Common myeloid progenitor, CD34-positive (primary cell): ENCODE data around the gene GK.
"Not testable (repeated sequence)": the region's sequence is repeated elsewhere in the genome, so short reads cannot be mapped to it uniquely, and the experiment has no call there.

Source experiments
- CTCF ChIA-PET: fragments of 350-600 bp; sonication (Branson Sonifier 250); formaldehyde crosslinking; loops from one replicate; lab custom pipeline; 2021; ENCODE audit warnings: antibody characterized with exemption; lab: Charles Lee
- POLR2A ChIA-PET: fragments of 350-600 bp; sonication (Branson Sonifier 250); formaldehyde crosslinking; loops from one replicate; lab custom pipeline; 2021; ENCODE audit warnings: antibody characterized with exemption; lab: Charles Lee
- DNase-seq, 3 donors: peaks; one replicate each; pipeline versions ENCODE4 v3.0.0 to v3.0.0-alpha.2; 2013
- H3K27ac ChIP-seq, 2 experiments: 1 replicate in 1 of 2; 2 replicates in 1 of 2; pipeline ENCODE4 v1.7.0; 2013; ENCODE audit warnings: inconsistent platforms in 2 of 2, low read length in 2 of 2, mild to moderate bottlenecking in 2 of 2, low read depth in 1 of 2, moderate library complexity in 1 of 2; ENCODE audit not compliant: severe bottlenecking in 2 of 2, insufficient read depth in 1 of 2, poor library complexity in 1 of 2
- H3K27me3 ChIP-seq, 5 experiments: replicated peaks in 2 of 5; 1 replicate in 3 of 5; 2 replicates in 2 of 5; pipeline versions ENCODE4 v1.6.1 to v1.7.0; 2013; ENCODE audit warnings: low read length in 4 of 5, mild to moderate bottlenecking in 2 of 5, moderate library complexity in 2 of 5, inconsistent platforms in 1 of 5; ENCODE audit not compliant: insufficient read depth in 5 of 5, control insufficient read depth in 4 of 5
- H3K36me3 ChIP-seq, 4 experiments: 1 replicate in 2 of 4; 2 replicates in 2 of 4; pipeline versions ENCODE4 v1.6.1 to v1.7.0; 2013; ENCODE audit warnings: low read length in 3 of 4, control low read depth in 1 of 4, mild to moderate bottlenecking in 1 of 4; ENCODE audit not compliant: control insufficient read depth in 4 of 4, insufficient read depth in 4 of 4
- H3K4me1 ChIP-seq, 4 experiments: 1 replicate in 3 of 4; 2 replicates in 1 of 4; pipeline versions ENCODE4 v1.6.1 to v1.7.1; 2013; ENCODE audit warnings: low read length in 3 of 4, mild to moderate bottlenecking in 3 of 4, control low read depth in 1 of 4, inconsistent platforms in 1 of 4, moderate library complexity in 1 of 4; ENCODE audit not compliant: control insufficient read depth in 4 of 4, insufficient read depth in 4 of 4; ENCODE audit errors: control extremely low read depth in 1 of 4
- H3K4me3 ChIP-seq, 7 experiments: 1 replicate in 4 of 7; 2 replicates in 3 of 7; pipeline versions ENCODE4 v1.5.1 to v1.7.0; 2013; ENCODE audit warnings: mild to moderate bottlenecking in 7 of 7, low read length in 6 of 7, moderate library complexity in 6 of 7, inconsistent platforms in 2 of 7, low read depth in 2 of 7, control low read depth in 1 of 7; ENCODE audit not compliant: insufficient read depth in 4 of 7, control insufficient read depth in 1 of 7; ENCODE audit errors: extremely low read depth in 1 of 7
- H3K9me3 ChIP-seq, 5 experiments: 1 replicate in 4 of 5; 2 replicates in 1 of 5; pipeline versions ENCODE4 v1.6.1 to v1.7.1; 2013; ENCODE audit warnings: low read length in 4 of 5, mild to moderate bottlenecking in 2 of 5, inconsistent platforms in 1 of 5, low read depth in 1 of 5, moderate library complexity in 1 of 5; ENCODE audit not compliant: control insufficient read depth in 4 of 5, insufficient read depth in 2 of 5; ENCODE audit errors: control extremely low read depth in 1 of 5
- WGBS: methylation state at CpG from one replicate; pipeline ENCODE4 v1.1.5; 2013; ENCODE audit not compliant: insufficient coverage; 5-methylcytosine and 5-hydroxymethylcytosine counted together

The GK gene

DNA sequence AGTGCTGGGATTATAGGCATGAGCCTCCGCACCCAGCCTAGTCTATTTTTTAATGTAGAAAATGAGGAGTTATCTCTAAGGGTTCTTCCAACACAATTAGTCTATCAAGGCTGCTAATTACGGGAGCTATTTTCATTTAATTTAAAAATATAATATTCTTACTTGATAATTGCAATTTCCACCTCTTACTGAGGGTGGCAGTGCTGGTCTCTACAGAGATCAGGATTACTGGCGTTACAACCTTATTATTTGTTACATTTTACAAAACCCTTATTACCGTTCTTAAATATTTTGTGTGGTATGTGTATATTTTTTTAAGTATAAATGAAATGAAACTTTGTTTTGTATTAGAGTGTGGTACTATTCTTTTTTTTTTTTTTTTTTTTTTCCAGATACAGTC, 17.6 kb upstream of the GK start:
- H3K36me3 ChIP-seq, result no peaks in the 10 kb centered on the region
- H3K27ac ChIP-seq, result no peak overlapping the region
- DNase-seq, result peak in 2 of 3 donors; percentile 42 to 53
- POLR2A ChIA-PET, result no interaction called here
- no peaks in the 10 kb centered on the region for H3K9me3 ChIP-seq
- no peak overlapping the region for H3K4me3 ChIP-seq
- H3K27me3 ChIP-seq, result no peaks in the 10 kb centered on the region
- H3K4me1 ChIP-seq, result peaks cover 0 to 3% (median 0%) of the 10 kb centered on the region in 4 experiments
- no CpG with 5 or more reads among the region's 4 CpGs for WGBS
- CTCF ChIA-PET, result interaction anchor here (0.6 to 2.5 kb wide), 10 partner anchors 9 to 84 kb away, joined by 3 to 11 read pairs (median 3); no protein-coding TSS in a partner anchor

DNA sequence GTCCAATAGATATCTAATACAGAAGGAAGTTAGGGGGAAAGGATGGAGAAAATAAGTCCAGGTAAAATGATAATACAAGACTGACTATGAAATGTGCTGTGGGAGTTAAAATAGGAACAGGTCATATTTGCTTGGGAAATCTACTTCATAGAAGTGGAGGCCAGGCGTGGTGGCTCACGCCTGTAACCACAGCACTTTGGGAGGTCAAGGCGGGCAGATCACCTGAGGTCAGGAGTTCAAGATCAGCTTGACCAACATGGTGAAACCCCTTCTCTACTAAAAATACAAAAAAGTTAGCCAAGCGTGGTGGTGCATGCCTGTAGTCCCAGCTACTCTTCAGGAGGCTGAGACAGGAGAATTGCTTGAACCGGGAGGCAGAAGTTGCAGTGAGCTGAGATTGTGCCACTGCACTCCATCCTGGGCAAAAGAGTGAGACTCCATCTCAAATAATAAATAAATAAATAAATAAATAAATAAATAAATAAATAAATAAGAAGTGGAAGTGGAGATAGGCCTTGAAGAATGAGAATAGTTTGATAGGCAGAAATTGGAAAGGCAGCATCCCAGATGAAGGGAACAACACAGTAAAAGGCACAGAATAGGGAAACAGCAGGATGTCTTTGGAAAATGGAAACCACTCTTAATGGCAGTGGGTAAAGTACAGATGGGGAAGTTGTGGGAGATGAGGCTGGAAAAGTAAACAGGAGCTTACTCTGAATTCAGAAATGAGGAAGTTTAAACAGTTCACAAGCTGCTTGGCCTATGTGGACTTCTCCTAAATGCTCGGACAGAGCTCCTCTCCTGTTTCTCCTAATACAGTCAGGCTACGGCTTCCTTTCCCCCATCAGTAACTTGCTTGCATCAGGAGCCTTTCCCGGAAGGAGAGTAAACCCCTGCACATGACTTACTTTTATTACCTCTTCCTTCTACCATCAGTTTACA, 15.1 kb upstream of the GK start:
- peak in 2 of 3 donors; percentile 58 to 67 for DNase-seq
- H3K27me3 ChIP-seq, result no peaks in the 10 kb centered on the region
- ChIA-PET POLR2A (no interaction called here), CTCF (interaction anchor here (1.1 to 1.4 kb wide), 3 partner anchors 9 to 76 kb away, joined by 3 to 4 read pairs (median 4); no protein-coding TSS in a partner anchor)
- 77% methylated on average over 5 of the region's 8 CpGs for WGBS
- no peak overlapping the region for H3K27ac ChIP-seq
- H3K4me3 ChIP-seq, result no peak overlapping the region
- H3K4me1 ChIP-seq, result peaks cover 0 to 11% (median under 1%) of the 10 kb centered on the region in 4 experiments
- H3K36me3 ChIP-seq, result no peaks in the 10 kb centered on the region
- H3K9me3 ChIP-seq, result no peaks in the 10 kb centered on the region

DNA sequence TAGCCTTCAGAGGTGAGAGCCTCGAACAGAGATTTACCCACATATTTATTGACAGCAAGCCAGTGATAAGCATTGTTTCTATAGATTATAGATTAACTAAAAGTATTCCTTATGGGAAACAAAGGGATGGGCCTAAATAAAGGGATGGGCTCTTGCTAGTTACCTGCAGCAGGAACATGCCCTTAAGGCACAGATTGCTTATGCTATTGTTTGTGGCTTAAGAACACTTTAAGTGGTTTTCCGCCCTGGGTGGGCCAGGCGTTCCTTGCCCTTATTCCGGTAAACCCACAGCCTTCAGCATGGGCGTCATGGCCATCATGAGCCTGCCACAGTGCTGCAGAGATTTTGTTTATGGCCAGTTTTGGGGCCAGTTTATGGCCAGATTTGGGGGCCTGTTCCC, 13.5 kb upstream of the GK start:
- POLR2A ChIA-PET, result not testable (repeated sequence)

DNA sequence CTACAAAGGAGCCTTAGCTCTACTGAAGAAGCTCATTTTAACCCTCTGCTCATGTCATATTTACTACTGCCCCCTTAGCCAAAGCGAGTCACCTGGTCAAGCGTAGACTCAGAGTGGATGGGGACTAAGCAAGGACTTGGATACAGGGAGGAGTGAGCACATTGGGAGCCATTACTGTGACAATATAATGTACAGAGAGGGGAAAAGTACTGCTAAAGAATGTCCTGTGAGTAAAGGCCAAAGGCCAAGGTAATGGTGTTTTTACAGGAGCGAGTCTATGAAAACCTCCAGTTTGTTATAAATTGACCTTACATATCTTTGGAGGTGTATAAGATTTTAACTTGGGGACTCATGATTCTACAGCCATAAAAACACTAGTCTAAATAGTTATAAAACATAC, 10.6 kb upstream of the GK start:
- ChIA-PET CTCF (interaction anchor here (1.0 to 2.6 kb wide), 2 partner anchors 9 to 29 kb away, joined by 3 to 14 read pairs; no protein-coding TSS in a partner anchor), POLR2A (no interaction called here)

More for the DNA sequence above, 13.5 kb upstream of the GK start:
- H3K9me3 ChIP-seq, DNase-seq, H3K4me3 ChIP-seq, H3K27me3 ChIP-seq, H3K36me3 ChIP-seq, CTCF ChIA-PET, H3K27ac ChIP-seq: not testable (repeated sequence)
- 96% methylated on average over 4 of the region's 5 CpGs for WGBS
- H3K4me1 ChIP-seq, result peaks cover 0 to 14% (median 1%) of the 10 kb centered on the region in 4 experiments

DNA sequence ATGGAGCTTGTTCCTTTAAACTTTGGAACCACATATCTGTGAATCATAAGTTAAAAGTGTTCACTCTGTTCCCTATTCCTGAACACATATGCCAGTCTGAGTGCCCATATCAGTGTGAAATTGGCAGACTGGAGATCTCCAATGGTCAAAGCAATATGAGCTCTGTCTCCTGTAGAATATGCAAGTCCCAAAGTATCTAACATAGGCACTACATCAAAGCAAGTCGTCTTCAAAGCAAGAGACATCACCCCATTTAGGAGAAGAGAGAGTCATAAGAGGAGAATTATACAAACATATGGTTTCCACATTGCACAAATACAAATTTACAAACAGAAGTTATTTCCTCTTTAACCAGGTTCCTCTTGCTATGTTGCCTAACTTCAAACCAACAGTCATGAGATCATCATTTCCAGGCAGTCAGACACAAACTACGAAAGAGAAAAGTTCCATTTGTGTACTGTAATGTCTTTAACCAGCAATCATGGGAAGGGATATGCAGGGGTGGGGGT, 9.9 kb upstream of the GK start:
- no CpG with 5 or more reads among the region's 2 CpGs for WGBS
- no peaks in the 10 kb centered on the region for H3K9me3 ChIP-seq
- CTCF ChIA-PET, result interaction anchor here (1.0 to 2.6 kb wide), 2 partner anchors 10 to 28 kb away, joined by 3 to 14 read pairs; no protein-coding TSS in a partner anchor
- DNase-seq, result peak in 2 of 3 donors; percentile 63 to 66
- H3K27ac ChIP-seq, result peak overlapping the region in 1 of 2 experiments; percentile 2
- H3K27me3 ChIP-seq, result no peaks in the 10 kb centered on the region
- POLR2A ChIA-PET, result no interaction called here
- peaks cover 0 to 14% (median 1%) of the 10 kb centered on the region in 4 experiments for H3K4me1 ChIP-seq
- H3K36me3 ChIP-seq, result no peaks in the 10 kb centered on the region
- no peak overlapping the region for H3K4me3 ChIP-seq

More for the DNA sequence above, 10.6 kb upstream of the GK start:
- H3K27ac ChIP-seq, result no peak overlapping the region
- H3K4me3 ChIP-seq, result no peak overlapping the region
- peaks cover 0 to 14% (median 1%) of the 10 kb centered on the region in 4 experiments for H3K4me1 ChIP-seq
- WGBS, result 89% methylated on average over 2 of the region's 3 CpGs
- no peaks in the 10 kb centered on the region for H3K36me3 ChIP-seq
- no peaks in the 10 kb centered on the region for H3K27me3 ChIP-seq
- no peaks in the 10 kb centered on the region for H3K9me3 ChIP-seq
- DNase-seq, result no peak

DNA sequence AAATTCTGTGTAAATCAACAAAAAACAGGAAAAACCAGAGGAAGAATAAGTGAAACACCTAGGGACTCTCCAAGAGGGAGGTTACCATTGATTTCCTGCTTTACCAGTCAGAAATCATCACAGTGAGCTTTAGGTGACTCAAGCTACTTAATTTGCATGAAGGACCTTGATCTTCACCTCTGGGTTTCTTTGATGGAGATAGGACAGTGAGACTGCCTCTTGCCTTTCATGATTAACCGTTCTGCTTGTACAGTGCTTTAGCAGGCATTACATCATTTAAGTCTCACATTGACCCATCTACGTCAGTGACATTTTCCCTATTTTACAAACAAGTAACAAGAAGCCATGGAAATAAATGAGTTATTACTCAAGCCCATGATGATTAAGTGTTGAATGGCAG, 3.4 kb upstream of the GK start:
- POLR2A ChIA-PET, result no interaction called here
- no CpG with 5 or more reads among the region's 2 CpGs for WGBS
- H3K4me3 ChIP-seq, result no peak overlapping the region
- CTCF ChIA-PET, result no interaction called here
- no peak for DNase-seq
- H3K9me3 ChIP-seq, result no peaks in the 10 kb centered on the region
- no peaks in the 10 kb centered on the region for H3K36me3 ChIP-seq
- H3K27ac ChIP-seq, result no peak overlapping the region
- peaks cover 0 to 13% (median 5%) of the 10 kb centered on the region in 4 experiments for H3K4me1 ChIP-seq
- H3K27me3 ChIP-seq, result no peaks in the 10 kb centered on the region
